Measurements from ENCODE around the gene PTPRM. TPM values are rescaled to one million over a fixed set of nuclear protein-coding genes. Genes with fewer than 3 reads are reported as not detected.

Gene PTPRM
- polyA plus RNA-seq, 2 of the 4 experiments (the other 2 are of a cell fraction) = 44.5 to 199 TPM

GRCh38 chr18:7856733-7857132 lies 289.6 kb downstream of the PTPRM start:
- 10% methylated on average over 2 of the region's 2 CpGs for WGBS (ENCODE audit: missing lambda C conversion rate)
- FAIRE-seq (no peak), ATAC-seq (peak; percentile 81 to 89; a peak in 5 of 6 replicates), DNase-seq (ENCODE audit: low read depth in 1 of 2, low spot score in 1 of 2) (peak in 1 of 2 experiments; percentile 36)
- H3K9me3 ChIP-seq = no peaks in the 10 kb centered on the region
- H3K4me3 ChIP-seq = no peak overlapping the region
- peaks cover 51% of the 10 kb centered on the region for H3K4me1 ChIP-seq
- H3K27ac ChIP-seq = peak overlapping the region; percentile 58 to 76
- TF ChIP-seq JUNB (IDR thresholded peaks at IDR 0.05) = 0 out of 2 replicates have a peak, but pooled peaks have one; percentile 24
- no peak for TF ChIP-seq RFX5 (IDR thresholded peaks at IDR 0.05)
- TF ChIP-seq CEBPB (IDR thresholded peaks at IDR 0.05) = peak; percentile 41 to 60; a peak in 3 of 4 replicates
- peak; percentile 76 for TF ChIP-seq GATA3 (IDR thresholded peaks at IDR 0.05; ENCODE audit: borderline replicate concordance)
- peak; percentile 43; the same call in 1 of the 2 replicates for TF ChIP-seq FOSL2 (IDR thresholded peaks at IDR 0.05)
- peak; percentile 35 for TF ChIP-seq FOSL2 (CRISPR knock-in tag; IDR thresholded peaks at IDR 0.05)
- peak overlapping the region; percentile 54 for H3K4me2 ChIP-seq
- ChIA-PET POLR2A (no interaction called here), CTCF (interaction anchor here (0.9 to 1.4 kb wide), 3 partner anchors 16 to 584 kb away, joined by 3 to 4 read pairs (median 3); no protein-coding TSS in a partner anchor)

GRCh38 chr18:7857562-7857961 lies 290.4 kb downstream of the PTPRM start:
- POLR2A ChIA-PET = no interaction called here
- CTCF ChIA-PET = interaction anchor here (0.9 to 1.4 kb wide), 3 partner anchors 15 to 585 kb away, joined by 3 to 4 read pairs (median 3); no protein-coding TSS in a partner anchor
- H3K4me1 ChIP-seq = peaks cover 56% of the 10 kb centered on the region
- no peak for DNase-seq (ENCODE audit: low read depth in 1 of 2, low spot score in 1 of 2)
- FAIRE-seq = no peak
- no peak for ATAC-seq
- H3K27ac ChIP-seq = peak overlapping the region; percentile 58 to 76; a peak in 4 of 6 replicates
- WGBS (ENCODE audit: missing lambda C conversion rate) = 86% methylated on average over 1 of the region's 1 CpG
- no peak overlapping the region for H3K4me3 ChIP-seq
- TF ChIP-seq ZSCAN20 (CRISPR knock-in tag; IDR thresholded peaks at IDR 0.05) = no peak
- no peak for TF ChIP-seq CEBPB (IDR thresholded peaks at IDR 0.05)
- TF ChIP-seq NPAS2 (CRISPR knock-in tag; IDR thresholded peaks at IDR 0.05; ENCODE audit: borderline replicate concordance) = no peak
- no peak for TF ChIP-seq FOSL2 (IDR thresholded peaks at IDR 0.05)
- TF ChIP-seq FOSL2 (CRISPR knock-in tag; IDR thresholded peaks at IDR 0.05) = no peak
- no peak for TF ChIP-seq MYC (IDR thresholded peaks at IDR 0.05; ENCODE audit: borderline replicate concordance, low read length)
- TF ChIP-seq HDAC2 (IDR thresholded peaks at IDR 0.05) = no peak
- TF ChIP-seq REST (IDR thresholded peaks at IDR 0.05) = no peak
- TF ChIP-seq CHD2 (IDR thresholded peaks at IDR 0.05; ENCODE audit: low read length, partially characterized antibody) = no peak
- no peak for TF ChIP-seq ESRRA (IDR thresholded peaks at IDR 0.05; ENCODE audit: borderline replicate concordance, low read length)
- no peak for TF ChIP-seq CTCF (IDR thresholded peaks at IDR 0.05)
- no peaks in the 10 kb centered on the region for H3K9me3 ChIP-seq
- peak overlapping the region; percentile 54 for H3K4me2 ChIP-seq

GRCh38 chr18:7859122-7859521 lies 292.0 kb downstream of the PTPRM start:
- H3K9me3 ChIP-seq = no peaks in the 10 kb centered on the region; the same call in 2 of the 3 replicates
- ATAC-seq (no peak), FAIRE-seq (no peak), DNase-seq (ENCODE audit: low read depth in 1 of 2, low spot score in 1 of 2) (no peak)
- H3K4me2 ChIP-seq = no peak overlapping the region
- CTCF ChIA-PET = interaction anchor here (0.6 kb wide), 1 partner anchor 63 kb away, joined by 3 read pairs; no protein-coding TSS in a partner anchor
- H3K4me3 ChIP-seq = no peak overlapping the region
- H3K27ac ChIP-seq = peak overlapping the region in 1 of 2 experiments; percentile 15; a peak in 1 of 6 replicates
- WGBS (ENCODE audit: missing lambda C conversion rate) = 95% methylated on average over 3 of the region's 3 CpGs
- POLR2A ChIA-PET = no interaction called here
- H3K4me1 ChIP-seq = peaks cover 52% of the 10 kb centered on the region
- TF ChIP-seq KDM1A (IDR thresholded peaks at IDR 0.05; ENCODE audit: low read depth) = no peak
- no peak for TF ChIP-seq TFCP2L1 (CRISPR knock-in tag; IDR thresholded peaks at IDR 0.05)
- no peak for TF ChIP-seq NFE2L2 (conservative IDR thresholded peaks at IDR 0.05; ENCODE audit: low read length)
- no peak for TF ChIP-seq ZC3H11A (IDR thresholded peaks at IDR 0.05)
- no peak for TF ChIP-seq ELK1 (IDR thresholded peaks at IDR 0.05; ENCODE audit: low read depth, low read length)
- no peak for TF ChIP-seq HDAC2 (IDR thresholded peaks at IDR 0.05)
- TF ChIP-seq ZFP36 (IDR thresholded peaks at IDR 0.05; ENCODE audit: borderline replicate concordance, partially characterized antibody) = no peak
- TF ChIP-seq HOXB5 (CRISPR knock-in tag; IDR thresholded peaks at IDR 0.05) = no peak
- TF ChIP-seq CBX2 (IDR thresholded peaks at IDR 0.05; ENCODE audit: borderline replicate concordance, low read depth) = no peak
- no peak for TF ChIP-seq CTCF (IDR thresholded peaks at IDR 0.05)
- TF ChIP-seq MYC (IDR thresholded peaks at IDR 0.05; ENCODE audit: borderline replicate concordance, low read length) = no peak
- TF ChIP-seq RAD21 (conservative IDR thresholded peaks at IDR 0.05 in 1 of 2, IDR thresholded peaks at IDR 0.05 in 1 of 2) = no peak
- TF ChIP-seq SREBF2 (IDR thresholded peaks at IDR 0.05) = no peak
- no peak for TF ChIP-seq NR3C1 (IDR thresholded peaks at IDR 0.05)
- no peak for TF ChIP-seq EP300 (IDR thresholded peaks at IDR 0.05)
